ENCODE results near the gene IRF9. TPM values are rescaled to one million over a fixed set of nuclear protein-coding genes. Genes with fewer than 3 reads are reported as not detected.

The IRF9 gene
- total RNA-seq, 1 donor from 2014 or later, result 24.0 TPM

- intact Hi-C loops (cut with DNase I), result no loop called here
- DNase-seq, result no peak
- ATAC-seq (ENCODE audit: poor library complexity), result no peak
Observed at GRCh38 chr14:24145219-24145618, 15.8 kb upstream of the IRF9 start.

GRCh38 chr14:24145690-24146452, 15.2 kb upstream of the IRF9 start:
- intact Hi-C loops (cut with DNase I), result no loop called here
- DNase-seq (no peak), ATAC-seq (ENCODE audit: poor library complexity) (no peak)

GRCh38 chr14:24146453-24146977, 14.6 kb upstream of the IRF9 start, which contains the start of gene PSME2:
PSME2 (minus strand) TSS chr14:24146610; CDS start chr14:24146581, 29 bp downstream.
- DNase-seq (peak; percentile 96), ATAC-seq (ENCODE audit: poor library complexity) (peak; percentile 88)
- intact Hi-C loops (cut with DNase I), result no loop called here

GRCh38 chr14:24146978-24147760, 13.9 kb upstream of the IRF9 start, which contains the start of gene RNF31:
RNF31 (plus strand) TSS chr14:24147498; CDS start chr14:24147699, 201 bp downstream.
- DNase-seq (peak; percentile 99), ATAC-seq (ENCODE audit: poor library complexity) (peak; percentile 95)
- intact Hi-C loops (cut with DNase I), result no loop called here

- no peak for DNase-seq
- ATAC-seq (ENCODE audit: poor library complexity), result no peak
- intact Hi-C loops (cut with DNase I), result no loop called here
Observed at GRCh38 chr14:24147761-24148428, 13.2 kb upstream of the IRF9 start.

GRCh38 chr14:24149302-24149969, 11.6 kb upstream of the IRF9 start:
- ATAC-seq (ENCODE audit: poor library complexity) (no peak), DNase-seq (no peak)
- intact Hi-C loops (cut with DNase I), result no loop called here

- DNase-seq, result no peak
- intact Hi-C loops (cut with DNase I), result no loop called here
- no peak for ATAC-seq (ENCODE audit: poor library complexity)
Observed at GRCh38 chr14:24150061-24150460, 11.0 kb upstream of the IRF9 start.

- no peak for DNase-seq
- ATAC-seq (ENCODE audit: poor library complexity), result no peak
- intact Hi-C loops (cut with DNase I), result no loop called here
Observed at GRCh38 chr14:24150567-24150966, 10.5 kb upstream of the IRF9 start.

- intact Hi-C loops (cut with DNase I), result no loop called here
- no peak for ATAC-seq (ENCODE audit: poor library complexity)
- no peak for DNase-seq
Observed at GRCh38 chr14:24150993-24151392, 10.1 kb upstream of the IRF9 start.

GRCh38 chr14:24151404-24152080, 9.5 kb upstream of the IRF9 start:
- DNase-seq (no peak), ATAC-seq (ENCODE audit: poor library complexity) (no peak)
- intact Hi-C loops (cut with DNase I), result no loop called here

- intact Hi-C loops (cut with DNase I), result no loop called here
- DNase-seq, result no peak
- ATAC-seq (ENCODE audit: poor library complexity), result no peak
Observed at GRCh38 chr14:24155100-24155499, 6.0 kb upstream of the IRF9 start.

GRCh38 chr14:24156840-24157239, 4.2 kb upstream of the IRF9 start:
- no peak for ATAC-seq (ENCODE audit: poor library complexity)
- intact Hi-C loops (cut with DNase I), result no loop called here

GRCh38 chr14:24157331-24157730, 3.7 kb upstream of the IRF9 start:
- DNase-seq (no peak), ATAC-seq (ENCODE audit: poor library complexity) (no peak)
- intact Hi-C loops (cut with DNase I), result no loop called here

More at GRCh38 chr14:24156840-24157239, 4.2 kb upstream of the IRF9 start:
- no peak for DNase-seq

GRCh38 chr14:24159777-24160498, 1.1 kb upstream of the IRF9 start:
- intact Hi-C loops (cut with DNase I), result no loop called here
- DNase-seq (peak; percentile 39), ATAC-seq (ENCODE audit: poor library complexity) (no peak)

GRCh38 chr14:24160499-24160849, 591 bp upstream of the IRF9 start:
- no peak for ATAC-seq (ENCODE audit: poor library complexity)

GRCh38 chr14:24162093-24162492, 1.0 kb downstream of the IRF9 start:
- ATAC-seq (ENCODE audit: poor library complexity), result no peak
- peak; percentile 24 for DNase-seq
- intact Hi-C loops (cut with DNase I), result no loop called here

More at GRCh38 chr14:24160499-24160849, 591 bp upstream of the IRF9 start:
- intact Hi-C loops (cut with DNase I), result no loop called here
- DNase-seq, result no peak

GRCh38 chr14:24164518-24164991, 3.5 kb downstream of the IRF9 start:
- ATAC-seq (ENCODE audit: poor library complexity) (no peak), DNase-seq (peak; percentile 24)
- intact Hi-C loops (cut with DNase I), result no loop called here
